T-helper 2 cell treated with Interferon-gamma antibody and Interleukin-4, amounts not matched to agents 5 μg/mL and 100 μg/mL, for 36 hours (primary cell): Measurements from ENCODE around the gene CENPE.

ENCODE experiments used
- DNase-seq: peaks from one replicate; pipeline ENCODE4 v3.0.0; 2021; ENCODE audit warnings: low spot score
- H3K27ac Mint-ChIP-seq: one replicate; pipeline ENCODE4 v1.8.0; 2021; ENCODE audit warnings: mild to moderate bottlenecking, mixed read lengths
- H3K27me3 Mint-ChIP-seq: one replicate; pipeline ENCODE4 v1.8.0; 2021; ENCODE audit warnings: low read depth, mixed read lengths
- H3K36me3 Mint-ChIP-seq: one replicate; pipeline ENCODE4 v1.8.0; 2021; ENCODE audit warnings: low read depth, mixed read lengths
- H3K4me1 Mint-ChIP-seq: one replicate; pipeline ENCODE4 v1.8.0; 2021; ENCODE audit warnings: low read depth, mixed read lengths
- H3K4me3 Mint-ChIP-seq: one replicate; pipeline ENCODE4 v1.8.0; 2022; ENCODE audit warnings: mild to moderate bottlenecking, moderate library complexity, mixed read lengths
- H3K9me3 Mint-ChIP-seq: one replicate; pipeline ENCODE4 v1.8.0; 2021; ENCODE audit warnings: mixed read lengths

The CENPE gene

DNA sequence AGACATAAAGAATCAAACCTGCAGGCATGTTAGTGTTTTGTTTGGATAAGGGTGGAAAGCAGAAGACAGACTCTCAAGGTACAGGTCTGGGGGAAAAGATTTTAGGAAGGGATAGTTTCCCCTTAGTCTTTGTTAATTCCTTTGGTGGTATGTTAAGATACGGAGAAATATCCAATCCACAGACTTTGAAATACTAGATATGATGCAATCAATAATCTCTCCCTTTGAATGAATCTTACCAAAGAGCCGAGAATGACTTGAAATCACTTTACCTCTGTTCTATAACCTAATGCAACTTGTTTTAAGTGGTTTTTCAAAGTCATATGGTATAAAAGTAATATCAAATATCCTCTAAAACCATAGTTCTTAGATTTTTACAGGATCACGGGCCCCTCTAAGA, 93.3 kb downstream of the CENPE start:
- DNase-seq, result no peak
- no peak overlapping the region for H3K4me3 Mint-ChIP-seq
- no peak overlapping the region for H3K27ac Mint-ChIP-seq
- no peaks in the 10 kb centered on the region for H3K9me3 Mint-ChIP-seq
- H3K36me3 Mint-ChIP-seq, result peaks cover 30% of the 10 kb centered on the region
- H3K4me1 Mint-ChIP-seq, result peaks cover 7% of the 10 kb centered on the region
- no peaks in the 10 kb centered on the region for H3K27me3 Mint-ChIP-seq

DNA sequence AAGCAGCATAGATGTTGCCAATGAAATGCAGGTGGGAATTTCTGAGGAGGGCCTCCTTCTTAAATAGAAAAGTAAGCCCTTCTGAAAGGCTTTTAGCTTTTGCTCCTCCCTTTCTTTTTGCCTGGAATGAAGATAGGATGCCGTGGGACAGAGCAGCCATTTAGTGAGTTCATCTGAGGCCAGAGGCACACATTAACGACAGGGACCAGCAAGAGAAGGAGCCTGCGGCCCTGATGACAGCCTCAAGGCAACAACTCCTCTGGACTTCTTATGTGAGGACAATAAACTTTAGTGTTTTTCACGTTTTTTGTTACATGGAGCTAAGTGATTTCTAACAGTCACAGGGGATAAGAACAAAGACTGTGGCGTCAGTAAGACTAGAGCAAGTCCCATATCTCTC, 97.5 kb downstream of the CENPE start:
- no peak overlapping the region for H3K4me3 Mint-ChIP-seq
- no peaks in the 10 kb centered on the region for H3K9me3 Mint-ChIP-seq
- DNase-seq, result no peak
- H3K27ac Mint-ChIP-seq, result no peak overlapping the region
- peaks cover 15% of the 10 kb centered on the region for H3K4me1 Mint-ChIP-seq
- peaks cover 4% of the 10 kb centered on the region for H3K36me3 Mint-ChIP-seq
- H3K27me3 Mint-ChIP-seq, result no peaks in the 10 kb centered on the region

DNA sequence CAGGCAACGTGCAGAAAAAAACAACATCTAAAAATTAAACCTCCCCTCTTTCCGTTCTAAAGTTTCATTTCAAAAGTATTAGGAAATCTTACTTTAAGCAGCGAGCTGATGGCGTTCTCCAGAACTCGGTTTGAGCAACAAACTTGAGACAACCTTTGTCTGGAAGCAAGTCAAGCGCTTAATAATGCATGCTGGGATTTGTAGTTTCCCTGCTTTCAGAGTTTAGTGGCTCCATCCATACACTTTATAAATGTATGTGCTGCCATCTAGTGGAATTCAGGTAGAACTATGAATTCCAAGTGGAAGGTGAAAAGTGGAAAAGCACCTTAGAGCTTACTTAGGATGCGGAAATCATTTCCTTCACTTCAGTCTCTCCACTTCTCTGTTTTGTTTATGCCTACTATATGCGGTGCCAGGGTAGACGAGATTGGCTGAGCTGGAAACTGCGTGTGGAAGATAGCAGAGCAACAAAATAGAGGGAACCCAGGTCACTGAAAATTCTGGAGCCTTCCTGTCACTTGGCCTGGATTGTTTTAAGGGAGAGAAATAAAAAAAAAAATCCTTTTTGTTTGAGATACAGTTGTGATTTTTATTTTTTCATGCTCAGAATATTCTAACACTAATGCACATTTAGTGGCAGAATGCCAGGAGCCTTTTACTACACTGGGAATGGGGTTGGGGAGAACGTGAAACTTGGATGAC, 98.3 kb downstream of the CENPE start, which contains the start of gene BDH2:
TSS of gene BDH2 (minus strand) at position 144 of the 702 bp plus-strand sequence. CDS start 3,580 bp downstream, outside the sequence.
- H3K4me3 Mint-ChIP-seq, result peak within 1 kb of the TSS; percentile 78

DNA sequence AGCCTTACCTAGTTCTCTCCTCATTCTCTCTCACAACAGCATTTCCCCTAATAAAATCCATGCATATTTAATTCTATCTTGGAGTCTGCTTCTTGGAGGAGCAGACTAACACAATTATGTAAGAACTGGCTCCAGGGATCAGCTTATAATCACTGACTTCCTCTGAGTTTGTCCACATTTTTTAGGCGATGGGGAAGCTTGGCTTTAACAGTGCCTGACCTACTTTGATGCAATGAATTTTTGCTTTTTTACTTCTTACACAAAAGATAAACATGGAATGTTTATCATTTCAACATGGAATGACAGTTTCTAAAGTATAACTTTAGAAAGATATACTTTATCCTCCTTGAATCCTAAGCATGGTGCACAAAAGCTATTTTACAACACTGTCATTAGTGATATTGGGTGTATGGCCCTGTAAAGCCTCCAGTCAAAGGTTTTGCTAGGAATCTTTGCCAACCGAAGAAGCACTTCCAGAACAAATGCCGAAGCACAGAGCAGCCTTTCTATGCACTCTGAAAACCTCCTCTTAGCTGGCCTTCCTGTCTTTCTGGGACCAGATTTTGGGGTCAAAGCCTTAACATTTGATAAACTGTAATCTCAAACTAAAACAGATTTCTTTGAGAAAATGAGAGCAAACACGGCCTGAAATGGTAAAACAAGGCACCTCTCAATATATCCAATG, 99.2 kb downstream of the CENPE start:
- H3K27ac Mint-ChIP-seq, result peak overlapping the region; percentile 88
- no peaks in the 10 kb centered on the region for H3K27me3 Mint-ChIP-seq
- no peaks in the 10 kb centered on the region for H3K9me3 Mint-ChIP-seq
- DNase-seq, result no peak
- H3K4me3 Mint-ChIP-seq, result peak overlapping the region; percentile 78
- peaks cover 1% of the 10 kb centered on the region for H3K36me3 Mint-ChIP-seq
- H3K4me1 Mint-ChIP-seq, result peaks cover 14% of the 10 kb centered on the region

More for the DNA sequence above, 98.3 kb downstream of the CENPE start, which contains the start of gene BDH2:
- DNase-seq, result peak; percentile 54
- H3K27ac Mint-ChIP-seq, result peak within 1 kb of the TSS; percentile 88
- H3K4me1 Mint-ChIP-seq, result peaks cover 14% of the 10 kb centered on the region
- peaks cover 1% of the 10 kb centered on the region for H3K36me3 Mint-ChIP-seq
- no peaks in the 10 kb centered on the region for H3K9me3 Mint-ChIP-seq
- no peaks in the 10 kb centered on the region for H3K27me3 Mint-ChIP-seq

DNA sequence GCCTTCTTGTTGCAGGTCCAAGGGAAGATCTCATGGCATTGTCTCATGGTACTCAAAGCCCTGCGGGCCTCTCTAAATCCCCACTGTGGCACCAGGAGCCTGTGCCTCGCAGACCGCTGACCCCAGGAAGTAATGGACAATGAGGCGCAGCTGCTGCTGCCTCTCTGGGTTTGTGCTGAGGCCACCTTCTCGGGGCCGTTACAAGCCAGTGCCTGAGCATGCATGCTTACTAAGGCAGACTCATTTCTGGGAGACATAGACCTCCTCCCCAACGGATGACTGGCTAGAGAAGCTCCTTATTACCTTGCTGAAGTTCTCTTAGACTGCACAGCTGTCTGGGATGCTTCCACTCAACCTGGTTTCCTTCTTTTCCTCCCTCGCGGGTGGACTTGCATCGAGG, 99.8 kb downstream of the CENPE start:
- H3K36me3 Mint-ChIP-seq, result peaks cover 1% of the 10 kb centered on the region
- H3K4me1 Mint-ChIP-seq, result peaks cover 14% of the 10 kb centered on the region
- H3K27ac Mint-ChIP-seq, result no peak overlapping the region
- no peaks in the 10 kb centered on the region for H3K27me3 Mint-ChIP-seq
- peak overlapping the region; percentile 78 for H3K4me3 Mint-ChIP-seq
- no peak for DNase-seq
- no peaks in the 10 kb centered on the region for H3K9me3 Mint-ChIP-seq

DNA sequence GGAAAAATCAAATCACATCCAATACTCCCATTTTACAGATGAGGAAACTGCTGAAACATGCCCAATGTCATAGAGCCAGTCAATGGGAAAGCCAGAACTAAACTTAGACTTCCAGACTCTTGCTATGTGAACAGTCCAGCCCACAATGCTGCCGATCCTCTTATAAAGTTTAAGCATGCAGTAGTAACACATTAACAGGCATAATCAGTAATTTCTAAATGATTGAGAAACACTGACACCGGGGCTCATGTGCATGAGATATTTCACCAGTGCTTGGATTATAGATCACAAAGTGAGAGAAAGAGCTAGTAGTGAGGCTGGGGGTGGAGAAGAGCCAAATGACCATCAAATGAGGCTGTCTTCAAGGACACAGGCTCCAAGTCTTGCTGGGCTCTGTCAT, 101.0 kb downstream of the CENPE start:
- no peak for DNase-seq
- peaks cover 1% of the 10 kb centered on the region for H3K36me3 Mint-ChIP-seq
- H3K4me3 Mint-ChIP-seq, result no peak overlapping the region
- no peaks in the 10 kb centered on the region for H3K27me3 Mint-ChIP-seq
- H3K27ac Mint-ChIP-seq, result no peak overlapping the region
- H3K4me1 Mint-ChIP-seq, result peaks cover 25% of the 10 kb centered on the region
- H3K9me3 Mint-ChIP-seq, result no peaks in the 10 kb centered on the region

DNA sequence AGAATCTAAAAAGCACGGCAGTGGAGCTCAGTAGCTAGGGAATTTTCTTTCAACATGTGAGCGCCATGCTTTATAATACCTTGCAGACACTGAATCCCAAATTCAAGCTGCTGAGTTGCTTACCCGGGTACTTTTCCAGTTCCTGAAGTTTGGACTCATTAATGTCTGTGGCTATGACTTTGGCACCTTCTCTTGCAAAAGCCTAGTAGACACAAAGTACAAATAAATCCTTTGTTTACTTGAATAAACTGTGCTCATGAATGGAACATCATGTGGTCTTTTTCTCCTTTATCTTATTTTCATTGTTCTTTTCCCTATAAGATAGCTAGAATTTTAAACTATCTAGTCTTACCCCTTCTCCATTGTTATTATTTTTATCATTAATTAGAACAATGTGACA, 103.1 kb downstream of the CENPE start:
- Mint-ChIP-seq H3K36me3 (peaks cover 5% of the 10 kb centered on the region), H3K4me3 (no peak overlapping the region), H3K9me3 (no peaks in the 10 kb centered on the region), H3K27me3 (no peaks in the 10 kb centered on the region), H3K4me1 (peaks cover 32% of the 10 kb centered on the region), H3K27ac (no peak overlapping the region)
- no peak for DNase-seq

DNA sequence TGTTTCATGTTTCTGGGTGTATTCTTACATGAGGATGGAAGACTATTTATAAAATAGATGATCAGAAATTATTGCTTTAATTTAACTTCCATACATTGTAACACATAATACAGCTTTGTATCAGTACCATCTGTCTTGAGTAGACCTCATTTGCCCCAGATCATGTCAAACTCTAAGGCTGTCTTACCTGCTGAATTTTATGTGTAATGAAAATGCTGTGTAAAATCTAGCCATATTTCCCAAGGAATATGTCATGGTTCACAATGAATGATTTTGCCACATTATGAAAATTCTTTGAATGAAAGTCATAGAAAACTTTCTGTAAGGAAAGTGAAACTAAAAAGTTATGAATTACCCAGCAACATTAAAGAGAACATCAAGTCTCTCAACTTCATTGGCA, 105.9 kb downstream of the CENPE start:
- DNase-seq, result no peak
- Mint-ChIP-seq H3K27ac (peak overlapping the region; percentile 39), H3K36me3 (peaks cover 12% of the 10 kb centered on the region), H3K4me3 (peak overlapping the region; percentile 72), H3K4me1 (peaks cover 24% of the 10 kb centered on the region), H3K9me3 (no peaks in the 10 kb centered on the region), H3K27me3 (no peaks in the 10 kb centered on the region)

DNA sequence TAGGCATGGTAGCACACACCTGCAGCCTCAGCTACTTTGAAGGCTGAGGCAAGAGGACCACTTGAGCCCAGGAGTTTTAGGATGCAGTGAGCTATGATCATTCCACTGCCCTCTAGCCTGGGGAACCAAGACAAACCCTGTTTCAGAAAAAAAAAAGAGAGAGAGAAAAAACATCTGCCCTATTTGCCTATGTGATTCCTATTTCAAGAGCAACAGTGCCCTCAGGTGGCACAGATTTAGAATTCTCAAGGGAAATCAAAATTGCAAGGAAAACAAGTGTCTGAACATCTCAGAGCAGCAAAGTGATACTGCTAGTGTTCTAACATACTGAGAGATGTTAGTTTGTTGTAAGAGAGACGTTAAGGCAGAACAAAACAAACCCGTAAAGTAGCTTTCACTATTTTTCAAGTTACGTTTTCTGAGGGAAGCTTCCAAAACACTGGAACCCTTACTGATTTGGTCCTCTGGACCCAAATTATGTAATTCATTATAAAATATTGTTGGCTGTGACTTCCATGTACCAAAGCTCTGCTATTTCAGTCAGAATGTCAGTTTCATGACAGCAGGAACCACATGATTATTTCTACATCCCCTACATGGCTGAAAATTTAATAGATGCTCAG, 106.4 kb downstream of the CENPE start:
- H3K27ac Mint-ChIP-seq, result peak overlapping the region; percentile 64
- no peaks in the 10 kb centered on the region for H3K27me3 Mint-ChIP-seq
- DNase-seq, result no peak
- H3K36me3 Mint-ChIP-seq, result peaks cover 17% of the 10 kb centered on the region
- no peaks in the 10 kb centered on the region for H3K9me3 Mint-ChIP-seq
- peak overlapping the region; percentile 72 for H3K4me3 Mint-ChIP-seq
- H3K4me1 Mint-ChIP-seq, result peaks cover 22% of the 10 kb centered on the region

DNA sequence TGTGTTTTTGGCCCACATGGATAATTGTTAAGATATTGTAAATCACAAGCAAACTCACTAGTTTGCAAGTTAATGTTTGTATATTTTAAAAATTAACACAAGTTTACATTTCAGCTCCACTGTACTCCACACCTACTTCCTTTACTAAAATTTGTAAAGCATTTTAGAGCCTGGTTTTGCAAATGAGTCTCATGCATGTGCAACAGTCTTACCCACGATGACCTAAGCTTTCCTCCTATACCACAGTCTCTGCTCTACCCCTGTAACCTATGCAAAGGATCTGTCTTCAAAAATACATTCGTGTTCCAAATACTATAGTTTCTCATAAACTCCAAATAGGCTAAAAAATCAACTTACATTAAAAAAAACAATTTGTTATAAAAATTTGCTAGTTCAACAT, 108.7 kb downstream of the CENPE start:
- Mint-ChIP-seq H3K9me3 (no peaks in the 10 kb centered on the region), H3K4me1 (peaks cover 21% of the 10 kb centered on the region), H3K4me3 (no peak overlapping the region), H3K27ac (no peak overlapping the region), H3K27me3 (no peaks in the 10 kb centered on the region), H3K36me3 (peaks cover 22% of the 10 kb centered on the region)
- no peak for DNase-seq

DNA sequence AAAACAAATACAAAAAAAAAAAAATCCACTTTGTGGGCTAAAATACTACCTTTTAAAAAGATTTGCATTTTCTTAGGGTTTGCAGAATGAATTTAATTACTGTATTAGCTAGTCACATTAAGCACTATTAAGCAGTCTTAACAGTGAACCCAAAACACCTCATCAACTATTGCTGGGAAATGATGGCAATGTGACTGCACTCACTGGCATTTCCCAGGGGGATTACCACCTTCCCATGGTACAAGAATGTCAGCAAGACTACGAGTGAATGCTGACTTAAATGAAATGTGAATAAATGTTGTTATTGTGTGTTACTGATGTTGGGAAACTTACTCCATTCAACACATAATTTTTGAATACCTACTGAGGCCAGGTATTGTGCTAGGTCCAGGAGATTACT, 111.6 kb downstream of the CENPE start:
- Mint-ChIP-seq H3K4me3 (no peak overlapping the region), H3K9me3 (no peaks in the 10 kb centered on the region), H3K36me3 (peaks cover 24% of the 10 kb centered on the region), H3K4me1 (peaks cover 4% of the 10 kb centered on the region), H3K27me3 (no peaks in the 10 kb centered on the region), H3K27ac (no peak overlapping the region)
- DNase-seq, result no peak

DNA sequence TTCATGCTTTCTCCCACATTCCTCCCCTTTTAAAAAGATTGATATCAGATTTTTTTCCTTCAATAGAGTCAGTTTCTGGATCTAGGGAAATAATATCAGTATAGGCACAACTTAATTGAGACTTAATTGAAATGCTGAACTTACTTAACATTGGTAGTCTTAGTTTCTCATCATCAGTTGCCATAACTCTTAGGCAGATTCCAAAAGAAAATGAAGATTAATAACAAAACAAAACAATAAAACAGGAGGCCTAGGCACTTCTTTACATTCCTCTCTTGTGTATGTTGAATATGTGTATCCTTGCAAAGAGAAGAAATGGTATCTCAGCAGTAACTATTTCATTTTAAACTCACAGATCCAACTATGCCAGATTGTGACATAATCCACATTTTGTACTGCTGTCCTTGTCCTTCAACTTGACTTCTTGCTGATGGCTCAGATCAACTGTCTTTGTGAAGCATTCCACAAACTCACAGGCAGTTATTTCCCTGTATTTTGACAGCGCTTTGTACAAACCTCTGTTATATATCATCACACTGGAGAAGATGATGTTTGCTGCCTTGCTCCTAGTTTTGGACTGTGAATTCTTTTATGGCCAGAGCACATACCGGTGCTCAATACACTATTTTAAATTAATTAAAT, 112.5 kb downstream of the CENPE start:
- H3K27me3 Mint-ChIP-seq, result no peaks in the 10 kb centered on the region
- H3K36me3 Mint-ChIP-seq, result peaks cover 26% of the 10 kb centered on the region
- H3K4me1 Mint-ChIP-seq, result peaks cover 3% of the 10 kb centered on the region
- no peak overlapping the region for H3K27ac Mint-ChIP-seq
- DNase-seq, result no peak
- no peaks in the 10 kb centered on the region for H3K9me3 Mint-ChIP-seq
- no peak overlapping the region for H3K4me3 Mint-ChIP-seq

DNA sequence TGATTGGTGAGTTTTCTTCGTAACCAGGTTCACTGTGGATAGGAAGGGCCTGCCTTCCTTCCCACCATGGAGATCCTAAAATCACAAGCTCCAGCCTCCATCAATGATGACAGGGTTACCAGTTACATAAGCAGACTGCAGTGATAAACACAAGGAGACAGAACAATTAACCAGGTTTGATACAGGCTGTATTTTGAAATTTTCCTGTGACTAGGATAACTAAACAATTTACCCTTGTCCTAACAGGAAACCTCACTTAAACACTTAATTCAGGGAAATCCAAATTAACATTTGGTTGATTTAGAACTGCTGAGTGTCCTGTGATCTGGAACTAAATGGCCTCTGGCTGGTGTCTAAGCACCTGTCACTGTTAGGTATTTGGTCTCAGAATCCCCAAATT, 118.5 kb downstream of the CENPE start:
- no peaks in the 10 kb centered on the region for H3K9me3 Mint-ChIP-seq
- H3K36me3 Mint-ChIP-seq, result peaks cover 15% of the 10 kb centered on the region
- H3K27ac Mint-ChIP-seq, result no peak overlapping the region
- no peak overlapping the region for H3K4me3 Mint-ChIP-seq
- H3K4me1 Mint-ChIP-seq, result peaks cover 26% of the 10 kb centered on the region
- no peaks in the 10 kb centered on the region for H3K27me3 Mint-ChIP-seq
- DNase-seq, result no peak
